Psoas muscle (tissue), 8 donors: ENCODE data around the gene PSPC1. TPM values are rescaled to one million over a fixed set of nuclear protein-coding genes. Genes with fewer than 3 reads are reported as not detected.

ENCODE experiments used
- ATAC-seq, 4 donors: fragments of 200-7000 bp; cut with Tn5 transposase; one replicate each; pipeline ENCODE4 v1.9.1; 2020; ENCODE audit warnings: moderate library complexity in 3 of 4, mild to moderate bottlenecking in 2 of 4
- DNase-seq, 2 donors: peaks; one replicate each; pipeline ENCODE4 v3.0.0-alpha.2; 2020
- H3K27ac ChIP-seq: fragments of 200-600 bp; one replicate; pipeline ENCODE4 v1.8.0; 2022
- H3K27me3 ChIP-seq, 3 donors: fragments of 200-600 bp in 1 of 3; one replicate each; pipeline versions ENCODE4 v1.6.1 to v1.8.0; 2013 to 2022; ENCODE audit warnings: low read length in 2 of 3, mild to moderate bottlenecking in 2 of 3, moderate library complexity in 1 of 3; ENCODE audit not compliant: insufficient read depth in 3 of 3
- H3K36me3 ChIP-seq, 2 donors: fragments of 200-600 bp in 1 of 2; one replicate each; pipeline versions ENCODE4 v1.6.1 to v1.8.0; 2013 to 2022; ENCODE audit warnings: low read depth in 1 of 2, mild to moderate bottlenecking in 1 of 2, moderate library complexity in 1 of 2; ENCODE audit not compliant: insufficient read depth in 1 of 2
- H3K4me1 ChIP-seq: fragments of 200-600 bp; one replicate; pipeline ENCODE4 v1.8.0; 2022
- H3K4me3 ChIP-seq: fragments of 200-600 bp; one replicate; pipeline ENCODE4 v1.8.0; 2022; ENCODE audit warnings: mild to moderate bottlenecking
- H3K9me3 ChIP-seq: fragments of 200-600 bp; one replicate; pipeline ENCODE4 v1.8.0; 2022
- CTCF ChIP-seq: fragments of 200-600 bp; IDR thresholded peaks from one replicate; pipeline ENCODE4 v1.8.0; 2022; ENCODE audit warnings: antibody characterized with exemption
- WGBS, 3 donors: extraction: QIAGEN DNeasy Blood & Tissue Kit; methylation state at CpG; one replicate each; pipeline versions ENCODE4 v1.1.6 to v1.1.7; 2013; 5-methylcytosine and 5-hydroxymethylcytosine counted together
- intact Hi-C, 2 donors: fragments of 100-400 bp; cut with DNase I; formaldehyde crosslinking; loops; one replicate each; pipeline versions ENCODE4 v1.11.0 to v1.14.2; 2022
- polyA plus RNA-seq, 3 donors: library from polyadenylated mRNA; stranded (reverse); fragments of 200-250 nt; gene quantifications; one replicate each; pipeline ENCODE4 v1.2.3, GENCODE V29; 2013
- total RNA-seq, 4 donors: library from RNA; stranded (reverse); fragmentation: NEBNext Ultra II Directional in 2 of 4; extraction: Animal tissue kit (Norgen Biotek cat#: 25700) in 2 of 4; gene quantifications; one replicate each; pipeline versions ENCODE4 v1.2.1 to v1.2.4, GENCODE V29; 2021 to 2023
- donor health status: healthy with polysubstance abuse.
- donor health status: DM: no; HTN: no; CAD: no; lungs with moderate emphysema.
- donor health status: Bipolar disorder and iron deficiency.
- donor health status: healthy.
- donor health status: DM: yes; HTN: yes; CAD: no.
- donor health status: DM: no; HTN: no; CAD: no.
- donor health status: DM: no; HTN: no; CAD: no.
- donor health status: DM: yes; HTN: yes; CAD: no.

PSPC1 gene
- total and polyA plus RNA-seq, 7 donors, result 18.1 to 39.8 (median 24.8) TPM

GRCh38 chr13:19766591-19766990, 16.2 kb downstream of the PSPC1 start:
- Histone ChIP-seq H3K36me3 (peaks cover 0 to 32% of the 10 kb centered on the region in 2 donors), H3K27ac (no peak overlapping the region), H3K4me3 (no peak overlapping the region), H3K9me3 (no peaks in the 10 kb centered on the region), H3K27me3 (no peaks in the 10 kb centered on the region), H3K4me1 (peaks cover 7% of the 10 kb centered on the region)
- ATAC-seq (no peak), DNase-seq (no peak)
- TF ChIP-seq CTCF, result no peak
- intact Hi-C loops, result loop anchor here in 1 of 2 donors (10.0 kb wide), 1 partner anchor 52 kb away; no protein-coding TSS in a partner anchor
- WGBS, 3 donors, result 58 to 67% (median 62%) methylated on average over 5 of the region's 5 CpGs

GRCh38 chr13:19764237-19764636, 18.5 kb downstream of the PSPC1 start:
- 59 to 71% (median 66%) methylated on average over 2 of the region's 2 CpGs for WGBS, 3 donors
- H3K36me3 ChIP-seq, result peaks cover 0 to 14% of the 10 kb centered on the region in 2 donors
- no peak for TF ChIP-seq CTCF
- H3K27me3 ChIP-seq, result no peaks in the 10 kb centered on the region
- H3K27ac ChIP-seq, result no peak overlapping the region
- DNase-seq (no peak), ATAC-seq (peak in 1 of 4 donors; percentile 36)
- peaks cover 7% of the 10 kb centered on the region for H3K4me1 ChIP-seq
- H3K9me3 ChIP-seq, result no peaks in the 10 kb centered on the region
- no peak overlapping the region for H3K4me3 ChIP-seq
- intact Hi-C loops, result loop anchor here in 1 of 2 donors (10.0 kb wide), 1 partner anchor 49 kb away; no protein-coding TSS in a partner anchor

- no peak for TF ChIP-seq CTCF
- intact Hi-C loops, result loop anchor here in 1 of 2 donors (10.0 kb wide), 1 partner anchor 49 kb away; no protein-coding TSS in a partner anchor
- Histone ChIP-seq H3K9me3 (no peaks in the 10 kb centered on the region), H3K4me3 (no peak overlapping the region), H3K27me3 (no peaks in the 10 kb centered on the region), H3K27ac (no peak overlapping the region), H3K36me3 (peaks cover 2 to 18% of the 10 kb centered on the region in 2 donors), H3K4me1 (peaks cover 7% of the 10 kb centered on the region)
- DNase-seq (no peak), ATAC-seq (no peak)
- 90 to 91% (median 91%) methylated on average over 10 of the region's 10 CpGs for WGBS, 3 donors
Observed at GRCh38 chr13:19763618-19764017, 19.1 kb downstream of the PSPC1 start.

DNA sequence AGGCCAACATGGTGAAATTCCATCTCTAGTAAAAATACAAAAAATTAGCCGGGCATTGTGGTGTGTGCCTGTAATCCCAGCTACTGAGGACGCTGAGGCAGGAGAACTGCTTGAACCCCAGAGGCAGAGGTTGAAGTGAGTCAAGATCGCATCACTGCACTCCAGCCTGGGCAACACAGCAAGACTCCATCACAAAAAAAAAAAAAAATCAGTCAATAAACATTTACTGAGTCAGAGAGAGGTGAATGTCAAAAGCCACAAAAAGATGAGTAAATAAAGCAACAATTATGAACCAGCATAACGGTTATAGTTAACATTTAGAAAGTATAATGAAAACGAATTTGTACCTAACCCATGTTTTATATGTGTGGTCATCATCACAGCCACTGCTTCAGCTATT, 23.1 kb downstream of the PSPC1 start:
- DNase-seq (no peak), ATAC-seq (no peak)
- TF ChIP-seq CTCF, result no peak
- H3K27ac ChIP-seq, result no peak overlapping the region
- intact Hi-C loops, result loop anchor here in 1 of 2 donors (10.0 kb wide), 1 partner anchor 45 kb away; no protein-coding TSS in a partner anchor
- WGBS, 3 donors, result 93 to 94% (median 94%) methylated on average over 5 of the region's 5 CpGs
- peaks cover 7% of the 10 kb centered on the region for H3K4me1 ChIP-seq
- no peaks in the 10 kb centered on the region for H3K9me3 ChIP-seq
- peaks cover 2 to 33% of the 10 kb centered on the region in 2 donors for H3K36me3 ChIP-seq
- H3K27me3 ChIP-seq, result no peaks in the 10 kb centered on the region
- no peak overlapping the region for H3K4me3 ChIP-seq

DNA sequence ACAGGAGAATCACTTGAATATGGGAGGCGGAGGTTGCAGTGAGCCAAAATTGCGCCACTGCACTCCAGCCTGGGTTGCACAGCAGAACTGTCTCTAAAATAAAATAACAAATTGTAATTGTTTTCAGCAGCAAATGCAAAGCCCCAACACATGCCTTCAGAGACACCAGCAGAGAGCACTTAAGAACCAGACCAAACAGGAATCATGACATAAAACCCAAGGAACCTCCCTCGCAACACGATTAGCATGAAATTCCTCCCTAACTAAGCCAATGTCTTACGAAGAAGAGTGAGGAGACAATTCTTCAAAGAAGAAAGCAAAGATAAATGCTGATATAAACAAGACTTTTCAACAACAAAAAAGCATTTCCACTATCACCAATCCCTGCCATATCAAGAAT, 40.1 kb downstream of the PSPC1 start:
- intact Hi-C loops, result no loop called here
- Histone ChIP-seq H3K27ac (no peak overlapping the region), H3K27me3 (no peaks in the 10 kb centered on the region), H3K9me3 (no peaks in the 10 kb centered on the region), H3K36me3 (peaks cover 0 to 43% of the 10 kb centered on the region in 2 donors), H3K4me1 (no peaks in the 10 kb centered on the region), H3K4me3 (no peak overlapping the region)
- 88 to 90% (median 89%) methylated on average over 5 of the region's 5 CpGs for WGBS, 3 donors
- DNase-seq, result no peak
- ATAC-seq, result no peak
- TF ChIP-seq CTCF, result no peak
